Upper lobe of left lung (tissue), 4 donors: ENCODE results near the gene APOC4.

Experiments
- CTCF ChIP-seq, 6 experiments: fragments of 450-650 bp in 4 of 6; fragments of 200-600 bp in 2 of 6; sonication (generic) in 2 of 6; IDR thresholded peaks; one replicate each; pipeline ENCODE4 v1.5.1; 2016 to 2019; ENCODE audit warnings: antibody characterized with exemption in 6 of 6
- EP300 ChIP-seq, 4 donors: sonication (generic); formaldehyde crosslinking; IDR thresholded peaks; one replicate each; pipeline ENCODE4 v1.5.1; 2017; ENCODE audit warnings: antibody characterized with exemption in 4 of 4, control low read depth in 2 of 4
- POLR2A ChIP-seq, 4 donors: fragments of 450-650 bp; IDR thresholded peaks; one replicate each; pipeline ENCODE4 v1.5.1; 2016 to 2017; ENCODE audit warnings: antibody characterized with exemption in 4 of 4, mild to moderate bottlenecking in 2 of 4

DNA sequence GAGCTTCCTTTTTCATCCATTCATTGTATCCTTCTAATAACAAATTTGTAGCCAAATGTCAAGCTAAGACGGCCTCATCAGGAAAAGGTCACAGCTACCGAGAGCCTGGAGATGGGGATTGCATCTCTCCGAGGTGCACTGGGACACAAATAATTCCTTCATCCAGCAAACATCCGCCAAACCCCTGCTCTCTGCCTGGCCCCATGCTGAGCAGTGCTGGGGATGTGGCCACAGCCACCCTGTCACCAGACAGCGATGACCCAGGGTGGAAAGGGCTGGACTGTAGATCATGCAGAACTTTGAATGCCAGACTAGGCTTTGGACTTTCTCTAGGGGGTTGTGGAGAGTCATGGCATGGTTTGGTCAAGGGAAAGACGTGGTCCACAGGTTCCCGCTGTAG is 49.1 kb upstream of the APOC4 start:
- no peak for TF ChIP-seq CTCF (IDR thresholded peaks at IDR 0.05)
- TF ChIP-seq POLR2A (IDR thresholded peaks at IDR 0.05), result no peak
- no peak for TF ChIP-seq EP300 (IDR thresholded peaks at IDR 0.05)
